Esophagus squamous epithelium (tissue), 4 donors: ENCODE measurements around the gene RPTOR.

ENCODE experiments used
- CTCF ChIP-seq, 6 experiments: fragments of 450-650 bp in 4 of 6; fragments of 200-600 bp in 2 of 6; sonication (generic) in 2 of 6; IDR thresholded peaks; one replicate each; pipeline ENCODE4 v1.5.1; 2016 to 2019; ENCODE audit warnings: antibody characterized with exemption in 6 of 6, mild to moderate bottlenecking in 4 of 6, moderate library complexity in 4 of 6
- POLR2A ChIP-seq, 4 donors: fragments of 450-650 bp; IDR thresholded peaks; one replicate each; pipeline ENCODE4 v1.6.1; 2017; ENCODE audit warnings: antibody characterized with exemption in 4 of 4, mild to moderate bottlenecking in 4 of 4, moderate library complexity in 3 of 4

GRCh38 chr17:80977172-80977571, 432.5 kb downstream of the RPTOR start:
- no peak for TF ChIP-seq CTCF (IDR thresholded peaks at IDR 0.05)
- TF ChIP-seq POLR2A (IDR thresholded peaks at IDR 0.05): no peak
